HG03469 (cell line): Measurements from ENCODE around the gene THSD8.

ENCODE experiments used
- ATAC-seq: cut with Tn5 transposase; IDR thresholded peaks from one replicate; pipeline ENCODE4 v1.9.1; 2021; ENCODE audit warnings: mild to moderate bottlenecking, moderate library complexity, moderate number of reproducible peaks; ENCODE audit not compliant: unreplicated experiment

The THSD8 gene

GRCh38 chr19:12779162-12779993 lies 22.5 kb upstream of the THSD8 start:
- no peak for ATAC-seq

DNA sequence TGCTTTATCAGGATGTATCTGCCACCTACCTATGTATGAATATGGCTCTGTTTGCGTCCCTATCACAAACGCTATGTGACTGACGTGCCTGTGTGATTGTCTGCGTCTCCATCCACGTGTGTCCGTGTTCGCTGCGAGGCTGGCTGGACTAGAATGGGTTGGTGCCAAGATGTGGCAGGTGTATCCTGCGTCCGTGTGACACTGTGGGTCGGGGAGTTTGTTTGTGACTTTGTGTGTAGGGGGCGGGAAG lies 19.8 kb upstream of the THSD8 start:
- ATAC-seq, result no peak

GRCh38 chr19:12782424-12783290 lies 19.2 kb upstream of the THSD8 start:
- ATAC-seq, result no peak

- no peak for ATAC-seq
Measured at GRCh38 chr19:12783291-12783848, 18.5 kb upstream of the THSD8 start.

DNA sequence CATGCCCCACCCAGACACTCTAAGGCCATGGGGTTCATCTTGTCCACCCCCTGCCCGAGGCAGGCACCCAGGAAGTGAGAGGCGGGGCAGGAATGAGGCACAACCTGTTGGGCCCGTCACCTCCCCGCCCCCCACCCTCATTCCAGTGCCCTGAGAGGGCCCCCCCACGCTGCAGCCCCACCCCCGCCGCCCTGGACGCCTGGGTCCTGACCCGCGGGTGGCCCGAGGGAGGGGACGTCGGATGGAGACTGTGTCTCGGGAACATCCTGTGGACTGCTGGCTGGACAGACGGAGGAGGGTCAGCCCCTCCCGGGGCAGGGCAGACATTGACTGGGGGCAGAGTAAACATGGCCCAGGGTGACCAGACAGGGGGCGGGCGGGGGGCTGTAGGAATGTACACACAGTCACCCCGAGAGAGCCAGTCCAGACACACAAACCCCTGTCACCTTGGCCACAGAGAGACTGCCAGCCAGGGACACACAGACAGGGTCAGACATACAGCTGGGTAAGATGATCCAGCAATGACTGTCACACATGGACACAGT lies 17.9 kb upstream of the THSD8 start:
- ATAC-seq, result no peak

GRCh38 chr19:12784394-12784870 lies 17.4 kb upstream of the THSD8 start:
- ATAC-seq, result no peak

GRCh38 chr19:12784871-12785430 lies 16.9 kb upstream of the THSD8 start:
- ATAC-seq, result no peak

DNA sequence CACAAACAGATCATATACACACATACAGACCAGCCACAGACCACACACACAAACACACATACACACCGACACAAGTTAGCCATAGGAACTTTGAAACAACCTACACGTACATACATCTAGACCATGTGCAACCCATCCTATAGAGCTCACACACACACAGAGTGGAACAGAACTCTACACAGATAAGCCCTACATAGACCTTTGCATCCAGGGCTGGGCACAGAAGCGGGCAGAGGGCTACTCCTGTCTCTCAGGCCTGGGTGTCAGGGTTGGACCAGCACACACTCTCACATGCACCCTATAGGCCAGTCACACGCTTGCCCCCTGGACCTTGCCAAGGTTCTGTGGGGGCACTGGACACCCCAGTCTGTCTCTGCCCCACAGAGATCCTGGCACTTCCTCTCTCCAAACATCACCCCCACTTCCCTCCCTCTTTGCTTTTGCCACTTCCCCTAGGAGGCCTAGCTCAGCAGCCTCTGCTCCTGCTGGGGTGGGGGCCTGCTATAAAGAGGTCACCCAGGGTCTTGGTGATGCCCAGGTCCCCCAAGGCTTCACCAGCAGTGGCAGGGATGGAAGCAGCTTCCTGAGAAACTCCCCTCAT lies 16.3 kb upstream of the THSD8 start:
- no peak for ATAC-seq

GRCh38 chr19:12786141-12786870 lies 15.6 kb upstream of the THSD8 start:
- no peak for ATAC-seq

DNA sequence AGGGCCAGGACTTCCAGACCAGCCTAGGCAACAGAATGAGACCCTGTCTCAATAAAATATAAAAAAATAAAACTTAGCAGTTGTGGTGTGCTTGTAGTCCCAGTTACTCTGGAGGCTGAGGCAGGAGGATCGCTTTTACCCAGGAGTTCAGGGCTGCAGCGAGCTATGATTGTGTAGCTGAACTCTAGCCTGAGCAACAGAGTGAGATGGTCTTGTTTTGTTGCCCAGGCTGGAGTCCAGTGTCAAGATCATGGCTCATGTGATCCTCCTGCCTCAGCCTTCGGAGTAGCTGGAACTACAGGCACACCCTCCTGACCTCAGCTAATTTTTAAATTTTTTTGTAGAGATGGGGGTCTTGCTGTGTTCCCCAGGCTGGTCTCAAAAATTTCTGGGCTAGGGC lies 14.9 kb upstream of the THSD8 start:
- ATAC-seq, result no peak

GRCh38 chr19:12787458-12787857 lies 14.4 kb upstream of the THSD8 start:
- ATAC-seq, result no peak

DNA sequence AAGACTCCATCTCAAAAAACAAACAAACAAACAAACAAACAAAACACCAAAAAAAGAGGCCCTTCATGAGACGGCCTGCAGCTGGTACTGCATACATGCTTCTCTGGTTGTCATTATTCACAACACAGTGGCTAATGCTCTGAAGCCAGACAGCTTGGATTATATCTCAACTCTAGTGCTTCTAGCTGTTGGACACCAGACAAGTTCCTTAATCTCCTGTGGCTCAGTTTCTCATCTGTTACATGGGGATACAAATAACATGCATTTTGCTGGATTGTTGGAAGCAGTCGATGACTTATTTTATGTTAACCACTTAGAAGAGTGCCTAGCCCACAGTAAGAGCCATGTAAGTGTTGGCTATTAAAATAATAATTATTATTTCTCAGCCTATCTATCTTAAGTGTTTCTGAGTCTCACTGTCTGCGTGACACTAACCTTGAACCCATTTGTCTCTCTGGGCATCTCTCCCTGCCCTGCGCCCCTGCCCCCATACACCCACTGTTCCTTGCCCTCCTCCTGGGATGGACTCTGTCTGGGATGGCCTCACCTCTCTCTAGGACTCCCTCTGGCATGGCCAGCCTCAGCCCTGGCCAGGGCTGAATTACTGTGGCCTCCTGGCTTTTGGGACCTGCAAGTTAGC lies 13.7 kb upstream of the THSD8 start:
- ATAC-seq, result no peak

DNA sequence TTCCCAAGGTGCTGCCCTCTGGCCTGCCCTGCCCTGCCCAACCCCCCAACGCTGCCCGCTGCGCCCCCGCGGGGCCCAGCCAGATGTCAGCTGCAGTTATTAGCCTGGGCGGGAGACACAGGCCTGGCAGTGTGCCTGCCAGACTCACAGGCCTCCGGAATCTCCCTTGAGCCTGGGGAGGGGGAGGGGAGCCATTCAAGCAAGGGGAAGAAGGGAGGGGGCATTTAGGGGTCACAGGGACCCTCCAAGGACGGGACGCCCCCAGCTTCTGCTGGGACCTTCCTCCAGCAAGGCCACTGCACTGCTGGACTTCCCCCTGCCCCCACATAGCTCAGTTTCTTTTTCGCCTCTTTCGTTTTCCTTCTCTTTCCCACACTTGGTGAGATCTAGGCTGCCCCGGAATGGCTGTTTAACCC lies 13.2 kb upstream of the THSD8 start:
- ATAC-seq, result no peak

DNA sequence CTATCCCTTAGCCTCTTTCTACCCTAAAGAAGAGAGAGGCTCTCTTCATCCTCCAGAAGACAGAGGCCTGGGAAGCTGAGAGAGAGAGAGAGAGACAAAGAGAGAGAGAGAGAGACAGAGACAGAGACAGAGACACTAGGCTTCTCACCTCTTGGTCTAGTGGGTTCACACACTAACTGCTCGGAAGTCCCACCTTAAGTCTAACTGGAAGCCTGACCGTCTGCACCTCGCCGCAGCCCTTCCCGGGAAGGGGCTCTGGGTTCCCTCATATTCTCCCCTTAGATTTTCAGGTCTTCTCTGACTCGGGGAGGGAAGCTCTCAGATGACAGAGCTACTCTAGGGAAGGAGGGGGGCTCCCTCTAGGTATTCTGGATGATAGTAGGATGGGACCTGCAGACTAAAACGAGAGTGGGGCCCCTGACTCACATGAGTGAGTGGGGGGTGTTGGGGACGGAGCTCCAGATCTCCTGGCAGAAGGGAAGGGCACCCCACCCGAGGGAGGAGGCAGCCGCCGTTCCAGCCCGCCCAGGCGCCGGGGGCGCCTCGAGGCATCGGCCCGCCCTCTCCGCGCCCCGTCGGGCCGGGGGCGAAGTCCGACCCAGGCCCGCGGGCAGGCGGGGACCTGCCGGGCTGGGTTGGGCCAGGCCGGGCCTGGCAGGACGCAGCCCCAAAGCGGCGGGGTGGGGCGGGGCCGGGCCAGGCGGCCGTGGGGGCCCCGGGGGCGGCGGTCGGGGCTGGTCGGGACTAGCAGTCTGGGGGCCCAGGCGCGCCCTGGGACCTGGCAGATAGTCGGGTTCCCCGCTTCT lies 12.6 kb upstream of the THSD8 start:
- no peak for ATAC-seq

DNA sequence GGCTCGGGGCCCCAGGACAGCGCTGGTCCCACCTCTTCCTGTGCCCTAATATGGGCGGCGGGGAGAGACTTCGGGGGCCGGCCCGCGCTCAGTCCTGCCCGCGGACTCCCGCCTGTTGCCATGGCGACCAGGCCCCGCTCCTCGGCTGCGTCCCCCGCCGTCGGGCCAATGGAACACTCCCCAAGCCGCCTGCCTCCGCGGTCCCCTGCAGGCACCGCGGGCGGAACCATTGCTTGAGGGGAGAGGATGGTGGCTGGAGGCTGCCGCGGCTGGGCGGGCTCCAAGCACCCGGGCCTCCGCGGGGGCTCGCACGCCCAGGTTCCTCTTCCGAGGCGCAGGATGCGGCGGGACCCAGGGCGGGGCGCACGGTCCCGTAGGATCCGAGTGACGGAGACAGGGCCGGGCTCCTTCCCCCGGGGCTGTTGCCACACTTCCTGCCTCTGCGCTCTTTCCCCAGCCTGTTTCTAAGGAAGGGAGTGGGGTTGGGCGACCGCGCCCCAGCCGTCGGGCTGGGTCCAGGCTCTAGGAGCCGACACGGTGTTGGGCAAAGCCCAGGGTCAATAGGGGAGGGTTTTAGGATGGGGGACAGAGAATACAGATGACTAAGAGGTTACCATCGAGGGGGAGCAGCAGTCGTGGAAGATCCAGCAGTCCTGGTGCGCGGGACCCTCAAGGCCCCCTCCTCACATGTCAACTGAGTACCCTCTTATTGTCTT lies 11.8 kb upstream of the THSD8 start:
- peak; percentile 24 for ATAC-seq

- ATAC-seq, result no peak
Measured at GRCh38 chr19:12790628-12791344, 11.1 kb upstream of the THSD8 start.

- no peak for ATAC-seq
Measured at GRCh38 chr19:12791345-12792050, 10.4 kb upstream of the THSD8 start, which contains the start of gene JUNB. Gene JUNB (plus strand): TSS chr19:12791486. CDS start chr19:12791772, 286 bp downstream.
